GM12864 (cell line): ENCODE data around the gene CEACAM5.

Source experiments
- DNase-seq: peaks from one replicate; pipeline ENCODE4 v3.0.0-alpha.2; 2011; ENCODE audit warnings: low read depth
- H3K4me3 ChIP-seq: 2 replicates; pipeline ENCODE4 v1.5.1; 2011; ENCODE audit warnings: mild to moderate bottlenecking, low read depth, low read length, control low read depth
- TF ChIP-seq, protein P1 (sequence below): IDR thresholded peaks from 2 replicates; pipeline ENCODE4 v1.5.1; 2011; ENCODE audit warnings: low read depth, mild to moderate bottlenecking, moderate library complexity, low read length, control low read depth, inconsistent platforms; ENCODE audit errors: missing control alignments

The CEACAM5 gene

GRCh38 chr19:41771410-41771809 is 63.0 kb downstream of the CEACAM5 start:
- no peak overlapping the region for H3K4me3 ChIP-seq
- no peak for DNase-seq
- TF ChIP-seq, protein P1, sequence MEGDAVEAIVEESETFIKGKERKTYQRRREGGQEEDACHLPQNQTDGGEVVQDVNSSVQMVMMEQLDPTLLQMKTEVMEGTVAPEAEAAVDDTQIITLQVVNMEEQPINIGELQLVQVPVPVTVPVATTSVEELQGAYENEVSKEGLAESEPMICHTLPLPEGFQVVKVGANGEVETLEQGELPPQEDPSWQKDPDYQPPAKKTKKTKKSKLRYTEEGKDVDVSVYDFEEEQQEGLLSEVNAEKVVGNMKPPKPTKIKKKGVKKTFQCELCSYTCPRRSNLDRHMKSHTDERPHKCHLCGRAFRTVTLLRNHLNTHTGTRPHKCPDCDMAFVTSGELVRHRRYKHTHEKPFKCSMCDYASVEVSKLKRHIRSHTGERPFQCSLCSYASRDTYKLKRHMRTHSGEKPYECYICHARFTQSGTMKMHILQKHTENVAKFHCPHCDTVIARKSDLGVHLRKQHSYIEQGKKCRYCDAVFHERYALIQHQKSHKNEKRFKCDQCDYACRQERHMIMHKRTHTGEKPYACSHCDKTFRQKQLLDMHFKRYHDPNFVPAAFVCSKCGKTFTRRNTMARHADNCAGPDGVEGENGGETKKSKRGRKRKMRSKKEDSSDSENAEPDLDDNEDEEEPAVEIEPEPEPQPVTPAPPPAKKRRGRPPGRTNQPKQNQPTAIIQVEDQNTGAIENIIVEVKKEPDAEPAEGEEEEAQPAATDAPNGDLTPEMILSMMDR: no peak

- DNase-seq: no peak
- TF ChIP-seq, protein P1: no peak
- no peak overlapping the region for H3K4me3 ChIP-seq
Observed at GRCh38 chr19:41774515-41774980, 66.1 kb downstream of the CEACAM5 start.

DNA sequence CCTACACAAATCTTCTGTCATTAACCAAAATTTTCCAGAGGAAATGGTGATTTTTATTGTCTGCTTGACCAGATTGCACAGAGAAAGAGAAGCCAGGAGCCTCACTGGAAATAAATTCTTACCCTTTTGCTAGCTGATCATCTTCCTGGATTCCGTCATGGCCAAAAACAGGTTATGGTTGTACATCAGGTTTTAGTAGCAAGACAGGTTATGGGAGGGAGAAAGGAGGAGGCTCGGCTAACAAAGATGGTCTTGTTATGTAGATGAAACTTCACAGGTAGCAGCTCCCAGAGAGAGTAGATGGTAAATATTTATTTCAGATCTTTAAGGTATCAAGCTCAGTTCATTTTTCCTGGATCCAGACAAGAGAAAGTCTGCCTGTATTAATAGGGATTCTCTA is 68.3 kb downstream of the CEACAM5 start:
- no peak overlapping the region for H3K4me3 ChIP-seq
- TF ChIP-seq, protein P1: no peak
- no peak for DNase-seq
